ENCODE results near the gene NHERF1.
A peak's percentile ranks its signal among the peaks of the same experiment; 100 is the strongest.

The NHERF1 gene

GRCh38 chr17:74815067-74815466, 66.6 kb downstream of the NHERF1 start:
- DNase-seq (ENCODE audit: low read depth) = no peak
- no peak for TF ChIP-seq CTCF (conservative IDR thresholded peaks at IDR 0.05; ENCODE audit: low read depth, low read length)
- H3K4me3 ChIP-seq (ENCODE audit: low read depth, low read length) = no peak overlapping the region

DNA sequence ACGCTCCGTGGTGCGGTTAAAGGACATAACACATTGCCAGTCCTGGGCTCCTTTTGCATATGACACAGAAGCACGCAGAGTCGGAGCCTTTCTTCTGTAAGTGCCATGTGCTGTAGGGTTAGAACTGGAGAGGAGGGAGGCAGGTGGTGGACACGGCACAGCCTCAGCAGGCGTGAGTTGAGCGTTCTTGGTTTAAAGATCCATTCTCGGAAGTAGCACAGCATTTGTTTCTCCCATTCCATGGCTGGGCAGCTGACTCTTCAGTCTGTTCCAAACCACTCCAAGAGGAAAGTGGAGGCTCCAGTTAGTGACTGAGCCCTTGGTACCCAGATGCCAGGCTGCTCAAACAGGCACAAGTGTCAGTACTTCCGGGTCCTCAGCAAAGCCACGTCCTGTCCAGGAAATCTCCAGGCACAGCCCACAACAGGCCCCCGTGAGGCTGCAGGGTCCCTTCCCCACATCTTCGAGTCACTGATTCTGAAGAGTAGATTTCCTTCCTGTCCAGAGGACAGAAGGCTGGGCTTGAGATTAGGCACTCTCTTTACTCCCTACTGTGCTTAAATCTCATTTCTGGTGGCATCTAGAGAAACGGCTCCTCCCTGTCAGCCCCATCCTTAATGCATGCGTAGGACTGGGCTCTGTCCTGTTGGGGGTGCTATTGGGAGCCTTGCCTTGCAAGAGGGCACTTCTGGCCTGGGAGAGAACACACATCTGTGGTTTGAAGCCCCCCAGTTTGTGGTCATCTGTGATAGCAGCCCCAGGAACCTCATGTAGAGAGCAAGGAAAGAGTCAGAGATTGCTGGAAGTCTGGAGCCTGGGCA, 67.3 kb downstream of the NHERF1 start:
- DNase-seq (ENCODE audit: low read depth) = peak; percentile 13
- peak; percentile 49 for TF ChIP-seq CTCF (conservative IDR thresholded peaks at IDR 0.05; ENCODE audit: low read depth, low read length)
- no peak overlapping the region for H3K4me3 ChIP-seq (ENCODE audit: low read depth, low read length)

- H3K4me3 ChIP-seq (ENCODE audit: low read depth, low read length) = no peak overlapping the region
- no peak for TF ChIP-seq CTCF (conservative IDR thresholded peaks at IDR 0.05; ENCODE audit: low read depth, low read length)
- no peak for DNase-seq (ENCODE audit: low read depth)
Measured at GRCh38 chr17:74816905-74817620, 68.6 kb downstream of the NHERF1 start.

DNA sequence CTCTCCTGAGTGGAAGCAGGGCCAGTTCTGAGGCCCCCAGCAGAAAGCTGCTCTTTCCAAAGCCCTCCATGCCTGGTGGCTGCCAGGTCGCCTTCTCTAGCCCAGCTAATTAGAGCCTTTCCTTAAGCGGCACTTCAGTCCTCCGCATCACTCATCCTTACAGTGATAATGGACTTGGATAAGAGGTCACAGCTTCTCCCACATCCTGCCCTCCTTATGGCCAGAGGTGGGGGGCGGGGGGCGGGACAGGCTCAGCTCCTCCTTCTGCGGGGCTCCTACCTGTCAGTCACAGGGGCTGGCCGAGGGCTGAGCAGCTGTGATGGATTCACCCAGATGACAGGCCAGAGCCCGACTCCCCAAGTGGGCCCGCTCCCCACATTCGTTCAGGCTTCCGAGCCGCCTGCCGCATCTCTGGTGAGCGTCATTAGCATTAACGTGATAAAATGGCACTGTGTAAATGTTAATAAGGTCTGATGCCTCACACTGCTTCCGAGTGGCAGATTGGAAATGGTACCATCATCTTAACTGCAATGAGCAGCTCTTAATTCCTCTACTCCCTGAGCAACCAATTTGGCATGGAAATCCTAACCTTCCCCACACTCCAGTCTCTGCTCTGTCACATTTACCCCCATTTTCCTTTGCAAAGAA, 70.0 kb downstream of the NHERF1 start:
- DNase-seq (ENCODE audit: low read depth) = no peak
- no peak overlapping the region for H3K4me3 ChIP-seq (ENCODE audit: low read depth, low read length)
- no peak for TF ChIP-seq CTCF (conservative IDR thresholded peaks at IDR 0.05; ENCODE audit: low read depth, low read length)

Measured in choroid plexus epithelial cell (primary cell).